GM12873 (cell line): ENCODE results near the gene OR4K1.

Experiments
- TF ChIP-seq, protein P1 (sequence below): IDR thresholded peaks from 2 replicates; pipeline ENCODE4 v1.5.1; 2012; ENCODE audit warnings: low read depth, mild to moderate bottlenecking, moderate library complexity, low read length, control low read depth; ENCODE audit not compliant: insufficient read depth; ENCODE audit errors: missing control alignments

Gene OR4K1

DNA sequence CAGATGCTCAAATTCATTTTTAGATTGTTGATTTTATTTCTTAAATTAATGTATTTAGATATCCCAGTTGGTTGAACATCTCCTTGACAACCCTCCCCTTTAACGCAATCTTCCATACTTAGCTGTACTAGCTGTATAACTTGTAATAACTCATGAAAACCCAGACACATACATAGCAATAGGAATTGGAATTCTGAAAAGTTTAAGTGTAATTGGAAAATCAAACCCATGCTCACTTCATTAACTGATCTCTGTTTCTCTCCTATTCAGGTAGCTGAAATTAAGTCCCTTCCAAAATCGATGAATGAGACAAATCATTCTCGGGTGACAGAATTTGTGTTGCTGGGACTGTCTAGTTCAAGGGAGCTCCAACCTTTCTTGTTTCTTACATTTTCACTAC lies 44.6 kb downstream of the OR4K1 start, which contains the start of gene OR4K15:
Gene OR4K15, plus strand, starts transcription at position 301 of the 400 bp plus-strand sequence. Its CDS starts 0 bp downstream, at position 301.
- TF ChIP-seq, protein P1, sequence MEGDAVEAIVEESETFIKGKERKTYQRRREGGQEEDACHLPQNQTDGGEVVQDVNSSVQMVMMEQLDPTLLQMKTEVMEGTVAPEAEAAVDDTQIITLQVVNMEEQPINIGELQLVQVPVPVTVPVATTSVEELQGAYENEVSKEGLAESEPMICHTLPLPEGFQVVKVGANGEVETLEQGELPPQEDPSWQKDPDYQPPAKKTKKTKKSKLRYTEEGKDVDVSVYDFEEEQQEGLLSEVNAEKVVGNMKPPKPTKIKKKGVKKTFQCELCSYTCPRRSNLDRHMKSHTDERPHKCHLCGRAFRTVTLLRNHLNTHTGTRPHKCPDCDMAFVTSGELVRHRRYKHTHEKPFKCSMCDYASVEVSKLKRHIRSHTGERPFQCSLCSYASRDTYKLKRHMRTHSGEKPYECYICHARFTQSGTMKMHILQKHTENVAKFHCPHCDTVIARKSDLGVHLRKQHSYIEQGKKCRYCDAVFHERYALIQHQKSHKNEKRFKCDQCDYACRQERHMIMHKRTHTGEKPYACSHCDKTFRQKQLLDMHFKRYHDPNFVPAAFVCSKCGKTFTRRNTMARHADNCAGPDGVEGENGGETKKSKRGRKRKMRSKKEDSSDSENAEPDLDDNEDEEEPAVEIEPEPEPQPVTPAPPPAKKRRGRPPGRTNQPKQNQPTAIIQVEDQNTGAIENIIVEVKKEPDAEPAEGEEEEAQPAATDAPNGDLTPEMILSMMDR, result no peak
